NCI-H2196 (cell line): Measurements from ENCODE around the gene ZC3H12C.

Experiments used
- DNase-seq: peaks from one replicate; lab custom pipeline; 2025; ENCODE audit not compliant: unreplicated experiment; lab: John Stamatoyannopoulos, UW

ZC3H12C gene

DNA sequence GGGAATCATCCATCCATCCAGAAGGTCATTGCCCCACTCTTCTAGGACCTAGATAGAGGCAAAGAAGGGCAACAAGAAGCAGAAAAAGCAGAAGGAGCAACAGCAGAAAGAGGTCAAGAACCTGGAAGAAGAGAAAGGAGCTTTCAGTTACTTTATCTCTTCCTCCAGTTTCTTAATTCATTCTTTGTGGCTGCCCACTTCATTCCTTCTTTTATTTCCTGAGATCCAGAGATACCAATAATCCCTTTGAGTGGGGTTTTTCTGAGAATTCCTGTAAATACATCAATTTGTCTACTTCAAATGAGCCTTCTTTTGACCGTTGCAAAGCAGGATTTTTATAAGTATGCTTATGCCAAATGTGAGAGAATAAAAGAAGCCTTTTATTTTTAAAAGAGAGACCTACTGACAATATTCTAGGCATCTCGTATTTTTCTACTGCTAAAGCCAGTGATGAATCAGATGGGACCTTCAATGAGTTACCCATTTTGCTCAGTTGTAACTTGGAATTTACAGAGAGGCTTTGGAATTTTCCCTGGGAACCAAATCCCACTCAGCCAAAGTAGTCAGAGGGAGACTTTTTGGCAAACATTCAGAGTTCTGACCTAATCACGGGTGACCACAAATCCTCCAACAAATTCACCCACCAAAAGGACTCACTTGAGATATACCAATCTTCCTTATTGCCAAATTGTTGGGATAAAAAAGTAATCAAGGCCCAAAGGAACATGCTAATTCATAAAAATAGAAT lies 54.9 kb downstream of the ZC3H12C start:
- no peak for DNase-seq

DNA sequence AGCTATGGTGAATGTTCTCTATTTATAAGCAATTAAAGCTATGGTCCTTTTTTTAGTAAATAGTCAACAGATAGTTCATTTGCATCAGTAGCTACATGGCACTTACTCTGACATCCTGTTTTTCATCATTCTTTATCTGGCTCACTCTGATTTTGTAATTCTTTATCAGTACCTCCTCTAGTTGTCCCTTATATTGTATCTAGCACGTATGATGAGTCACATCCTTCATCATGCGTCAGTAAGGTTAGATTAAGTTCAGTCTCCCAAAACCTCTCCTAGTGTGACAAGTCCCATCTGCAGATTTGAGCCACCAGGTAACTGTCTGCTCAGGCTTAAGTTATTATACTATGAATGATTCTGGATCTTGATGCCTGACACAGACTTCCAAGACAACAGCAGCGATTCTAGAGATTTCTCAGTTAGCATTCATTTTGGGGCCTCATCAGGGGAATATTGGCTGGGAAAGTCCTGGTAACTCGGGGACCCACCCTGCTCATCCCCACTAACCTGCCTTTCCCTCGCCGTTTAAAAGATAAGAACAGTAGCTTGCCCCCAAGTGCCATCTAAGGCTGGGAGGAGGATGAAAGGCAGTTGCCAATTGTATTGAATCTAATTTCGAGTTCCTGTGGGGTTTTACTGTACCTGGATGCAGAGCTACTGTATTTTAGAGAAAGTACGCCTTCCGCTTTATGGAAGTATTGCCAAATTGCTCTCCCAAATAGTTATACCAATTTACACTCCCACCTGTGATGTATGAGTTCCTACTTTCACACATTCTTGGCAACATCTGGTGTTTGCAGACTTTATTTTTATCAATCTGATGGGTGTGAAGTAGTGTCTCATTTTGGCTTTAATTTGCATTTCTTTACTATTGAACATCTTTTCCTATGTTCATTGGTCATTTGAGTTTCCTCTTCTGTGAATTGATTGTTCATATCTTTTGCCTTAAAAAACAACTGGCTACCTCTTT lies 55.9 kb downstream of the ZC3H12C start:
- DNase-seq, result no peak

DNA sequence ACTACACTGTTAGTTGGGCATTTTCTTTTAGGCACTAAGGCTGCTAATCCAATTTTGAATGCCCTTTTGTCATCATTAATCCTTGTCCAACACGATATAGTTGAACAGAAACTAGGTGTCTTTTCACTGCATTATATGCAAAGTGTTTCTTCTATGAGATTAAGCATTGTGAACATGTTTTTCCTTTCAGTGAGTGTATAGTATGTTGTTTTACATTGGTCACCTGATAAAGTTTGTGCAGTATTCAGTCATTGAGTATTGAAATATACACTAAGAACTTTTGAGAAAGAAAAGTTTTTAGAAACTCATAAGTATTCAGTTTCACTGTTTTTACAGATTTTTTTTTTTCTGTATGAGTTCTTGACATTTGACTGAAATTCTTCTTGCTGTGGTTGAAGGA lies 59.0 kb downstream of the ZC3H12C start:
- DNase-seq, result no peak

DNA sequence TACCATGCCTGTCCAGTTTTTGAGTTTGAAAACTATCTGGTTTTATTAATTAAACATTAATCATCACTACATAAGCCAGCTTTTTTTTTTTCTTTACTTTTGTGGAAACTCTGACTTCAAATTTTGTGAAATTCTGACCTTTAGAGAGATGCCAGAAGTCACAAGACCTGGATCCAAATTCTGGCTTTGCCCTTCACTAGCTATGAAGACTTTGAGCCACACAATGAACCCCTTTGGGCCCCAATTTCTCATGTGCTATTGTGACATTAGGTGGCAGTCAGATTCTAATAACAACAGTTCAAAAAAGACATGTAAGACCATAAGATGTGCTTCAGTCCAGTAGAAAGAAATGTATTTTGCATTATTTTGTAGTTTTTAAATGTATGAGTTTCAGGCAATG lies 60.3 kb downstream of the ZC3H12C start:
- no peak for DNase-seq

DNA sequence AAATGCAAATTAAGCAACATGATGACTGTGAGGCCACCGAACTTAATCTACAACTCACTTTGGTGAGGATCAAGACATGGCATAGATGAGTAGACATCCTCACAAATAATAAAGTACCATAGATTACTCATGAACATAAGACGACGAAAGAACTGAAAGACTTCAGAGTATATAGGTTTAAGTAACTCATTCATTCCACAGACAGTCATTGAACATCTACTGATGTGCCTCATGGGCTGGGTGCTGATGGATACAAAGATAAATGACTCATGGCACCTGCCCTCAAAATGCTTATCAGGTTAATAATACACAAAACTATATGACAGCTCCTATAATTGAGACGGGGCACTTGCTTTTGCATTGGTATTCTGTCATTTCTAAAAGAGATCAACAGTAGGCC lies 63.3 kb downstream of the ZC3H12C start:
- DNase-seq, result no peak

DNA sequence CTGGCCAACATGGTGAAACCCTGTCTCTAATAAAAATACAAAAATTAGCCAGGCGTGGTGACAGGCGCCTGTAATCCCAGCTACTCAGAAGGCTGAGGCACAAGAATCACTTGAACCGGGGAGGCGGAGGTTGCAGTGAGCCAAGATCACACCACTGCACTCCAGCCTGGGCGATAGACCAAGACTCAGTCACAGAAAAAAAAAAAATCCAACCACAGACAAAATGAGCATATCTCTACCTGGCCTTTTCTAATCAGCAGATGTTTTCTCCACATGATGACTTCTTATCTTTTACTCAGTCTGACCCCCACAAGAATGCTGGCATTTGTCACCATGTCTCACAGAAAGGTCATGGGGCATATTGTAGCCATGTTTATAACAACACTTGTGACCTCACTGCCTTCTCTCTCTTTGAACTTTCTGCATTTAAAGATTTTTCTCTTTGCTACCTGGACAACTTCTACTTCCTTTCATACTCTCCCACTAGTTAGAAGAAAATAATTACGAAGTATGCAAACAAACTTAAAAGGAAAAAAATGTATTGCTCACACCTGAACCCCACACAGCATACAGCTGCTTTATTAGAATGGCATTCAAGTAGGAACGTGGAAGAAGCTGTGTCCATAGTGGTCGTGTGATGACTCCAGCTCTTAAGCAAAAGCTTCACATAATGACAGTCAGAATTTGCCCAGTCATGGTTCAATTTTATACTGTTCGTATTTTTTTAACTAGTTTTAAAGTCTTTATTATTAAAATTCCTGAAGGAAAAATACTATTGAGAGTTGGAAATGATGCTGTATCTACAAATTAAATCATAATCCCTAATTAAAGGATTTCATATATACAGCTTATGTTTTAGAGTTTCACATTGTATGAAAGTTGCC lies 65.4 kb downstream of the ZC3H12C start:
- DNase-seq, result no peak

DNA sequence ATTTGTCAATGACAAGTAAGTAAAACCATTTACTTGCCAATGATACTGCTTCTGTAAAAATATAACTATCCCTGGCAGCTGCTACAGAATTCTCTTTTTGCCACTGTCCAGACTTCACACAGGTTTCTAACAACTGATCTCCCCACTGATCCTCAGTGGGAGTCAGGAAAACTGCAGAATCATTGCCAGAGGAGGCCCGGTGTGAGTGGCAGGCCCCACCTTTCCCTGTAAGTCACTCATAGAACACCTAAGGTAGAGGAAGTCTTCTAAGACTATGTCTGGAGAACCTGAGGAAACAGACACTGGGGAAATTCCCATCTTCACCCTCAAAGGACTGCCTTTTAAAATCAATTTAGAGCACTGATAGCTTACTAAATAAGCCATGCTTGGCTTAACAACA lies 66.3 kb downstream of the ZC3H12C start:
- no peak for DNase-seq

DNA sequence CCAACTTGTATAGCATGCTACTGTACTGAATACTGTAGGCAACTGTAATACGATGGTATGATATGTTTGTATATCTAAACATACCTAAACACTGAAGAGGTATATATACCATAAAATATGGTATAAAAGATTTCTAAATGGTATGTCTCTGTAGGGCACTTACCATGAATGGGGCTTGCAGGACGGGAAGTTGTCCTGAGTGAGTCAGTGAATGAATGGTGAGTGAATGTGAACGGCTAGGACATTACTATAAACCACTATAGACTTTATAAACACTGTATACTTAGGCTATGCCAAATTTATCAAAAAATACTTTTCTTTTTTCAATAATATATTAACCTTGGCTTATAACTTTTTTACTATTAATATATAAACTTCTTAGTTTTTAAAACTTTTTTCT lies 66.8 kb downstream of the ZC3H12C start:
- no peak for DNase-seq

DNA sequence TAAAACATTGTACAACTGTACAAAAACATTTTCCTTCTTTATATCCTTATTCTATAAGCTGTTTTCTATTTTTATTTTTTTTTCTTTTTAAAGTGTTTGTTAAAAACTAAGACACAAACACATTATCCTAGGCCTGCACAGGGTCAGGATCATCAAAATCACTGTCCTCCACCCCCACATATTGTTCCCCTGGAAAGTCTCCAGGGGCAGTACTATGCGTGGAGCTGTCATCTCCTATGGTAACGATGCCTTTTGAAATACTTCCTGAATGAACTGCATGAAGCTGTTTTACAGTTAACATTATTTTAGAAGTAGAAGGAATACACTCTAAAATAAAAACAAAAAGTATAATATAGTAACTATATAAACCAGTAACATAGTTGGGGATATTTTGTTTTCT lies 67.2 kb downstream of the ZC3H12C start:
- no peak for DNase-seq

DNA sequence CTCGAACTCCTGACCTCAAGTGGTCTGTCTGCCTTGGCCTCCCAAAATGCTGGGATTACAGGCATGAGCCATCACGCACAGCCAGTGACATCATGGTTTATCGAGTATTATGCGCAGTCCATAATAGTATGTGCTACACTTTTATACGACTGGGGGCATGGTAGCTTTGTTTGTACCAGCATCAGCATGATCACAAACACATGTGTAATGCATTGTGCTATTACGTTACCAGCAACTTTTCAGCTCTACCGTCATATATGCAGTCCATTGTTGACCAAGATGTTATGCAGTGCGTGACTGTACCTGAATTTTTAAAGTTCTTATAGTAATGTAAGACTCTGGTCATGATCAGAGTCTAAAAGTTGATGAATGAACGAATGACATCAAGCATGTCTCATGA lies 67.9 kb downstream of the ZC3H12C start:
- DNase-seq, result no peak

DNA sequence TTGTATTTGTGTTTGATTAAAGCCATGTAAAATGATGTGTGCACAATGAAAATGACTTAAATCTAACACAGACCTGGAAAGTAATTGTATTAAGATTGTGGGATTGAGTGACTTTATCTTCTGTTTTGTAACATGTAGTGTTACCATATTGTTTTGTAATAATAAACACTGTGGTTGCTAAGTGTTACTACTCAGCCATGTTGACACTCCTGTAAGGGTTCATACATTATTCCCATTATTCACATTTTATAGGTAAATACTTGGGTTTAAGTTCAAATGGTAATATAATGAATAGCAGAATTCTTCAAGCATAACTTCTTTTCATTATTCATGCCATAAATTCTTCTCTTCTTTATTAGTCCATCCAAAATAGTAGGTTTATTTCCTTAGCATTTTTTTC lies 69.0 kb downstream of the ZC3H12C start:
- no peak for DNase-seq

DNA sequence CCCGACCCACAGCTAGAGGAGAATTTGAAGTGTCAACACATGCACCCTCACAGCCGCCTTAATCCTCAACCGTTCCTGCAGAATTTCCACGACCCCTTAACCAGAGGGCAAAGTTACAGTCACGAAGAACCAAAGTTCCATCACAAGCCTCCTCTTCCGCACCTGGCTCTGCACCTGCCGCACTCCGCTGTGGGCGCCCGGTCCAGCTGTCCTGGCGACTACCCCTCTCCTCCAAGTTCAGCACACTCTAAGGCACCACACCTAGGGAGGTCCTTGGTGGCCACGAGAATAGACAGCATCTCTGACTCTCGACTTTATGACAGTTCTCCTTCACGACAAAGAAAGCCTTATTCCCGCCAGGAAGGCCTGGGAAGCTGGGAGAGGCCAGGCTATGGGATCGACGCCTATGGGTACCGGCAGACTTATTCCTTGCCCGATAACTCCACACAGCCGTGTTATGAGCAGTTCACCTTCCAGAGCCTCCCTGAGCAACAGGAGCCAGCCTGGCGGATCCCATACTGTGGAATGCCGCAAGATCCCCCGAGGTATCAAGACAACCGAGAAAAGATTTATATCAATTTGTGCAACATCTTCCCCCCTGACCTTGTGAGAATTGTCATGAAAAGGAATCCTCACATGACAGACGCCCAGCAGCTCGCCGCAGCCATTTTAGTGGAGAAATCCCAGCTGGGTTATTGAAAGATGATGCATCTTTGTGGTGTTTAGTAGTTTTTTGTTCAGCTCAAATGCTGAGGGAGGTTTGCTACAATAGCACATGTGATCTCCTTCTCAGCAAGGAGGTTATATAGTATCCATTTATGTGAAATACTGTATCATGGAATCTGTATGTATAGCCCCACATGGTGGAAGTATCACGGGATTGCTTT lies 72.1 kb downstream of the ZC3H12C start:
- no peak for DNase-seq

DNA sequence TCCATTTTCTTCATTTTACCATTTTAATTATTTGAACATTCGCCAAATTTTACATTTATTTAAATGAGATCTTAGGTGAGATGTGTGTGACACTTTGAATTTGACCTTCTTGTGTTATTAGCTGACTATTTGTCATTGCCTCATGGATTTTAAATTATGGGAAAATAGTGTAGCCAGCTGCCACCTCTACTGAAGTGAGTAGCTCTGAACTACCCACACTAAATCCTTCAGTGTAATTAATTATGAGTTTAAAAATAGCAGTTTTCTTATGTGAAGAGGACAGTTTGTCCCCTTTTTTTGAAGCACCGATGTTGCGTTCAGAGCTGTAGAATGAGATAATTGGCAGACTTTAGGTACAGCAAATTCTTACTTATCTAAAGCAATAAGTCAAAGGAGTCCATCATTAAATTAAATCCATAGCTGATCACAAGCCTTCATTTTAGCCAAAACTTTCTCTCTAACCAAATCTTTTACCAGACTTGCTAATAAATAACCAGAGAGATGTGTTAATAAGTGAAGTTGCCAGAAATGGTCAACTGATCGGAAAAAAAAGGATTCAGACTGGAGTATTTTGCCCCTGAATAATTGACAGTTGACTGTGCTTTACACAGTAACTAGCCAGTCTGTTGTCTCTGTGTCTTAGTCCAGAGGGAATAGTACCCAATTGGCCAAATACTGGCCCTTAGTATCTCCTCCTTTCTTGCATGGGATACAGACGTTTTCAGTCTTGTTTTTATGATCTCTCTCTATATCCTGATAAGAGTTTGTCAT lies 75.0 kb downstream of the ZC3H12C start:
- no peak for DNase-seq

DNA sequence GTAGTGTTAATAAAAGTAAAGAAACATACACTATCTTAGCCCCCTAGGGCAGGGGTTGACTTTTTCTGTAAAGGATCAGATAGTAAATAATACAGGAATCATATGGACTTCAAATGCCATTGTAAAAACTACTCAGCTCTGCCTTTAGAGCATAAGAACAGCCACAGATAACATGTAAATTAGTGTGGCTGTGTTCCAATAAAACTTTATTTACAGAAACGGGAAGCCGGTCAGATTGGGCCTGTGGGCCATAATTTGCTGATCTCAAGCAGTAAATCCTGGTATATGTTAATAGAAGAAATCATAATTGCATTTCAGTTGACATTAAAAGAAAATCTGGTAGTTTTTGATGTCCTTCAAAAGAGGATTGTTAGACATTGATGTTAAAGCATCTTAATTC lies 76.5 kb downstream of the ZC3H12C start:
- DNase-seq, result no peak

DNA sequence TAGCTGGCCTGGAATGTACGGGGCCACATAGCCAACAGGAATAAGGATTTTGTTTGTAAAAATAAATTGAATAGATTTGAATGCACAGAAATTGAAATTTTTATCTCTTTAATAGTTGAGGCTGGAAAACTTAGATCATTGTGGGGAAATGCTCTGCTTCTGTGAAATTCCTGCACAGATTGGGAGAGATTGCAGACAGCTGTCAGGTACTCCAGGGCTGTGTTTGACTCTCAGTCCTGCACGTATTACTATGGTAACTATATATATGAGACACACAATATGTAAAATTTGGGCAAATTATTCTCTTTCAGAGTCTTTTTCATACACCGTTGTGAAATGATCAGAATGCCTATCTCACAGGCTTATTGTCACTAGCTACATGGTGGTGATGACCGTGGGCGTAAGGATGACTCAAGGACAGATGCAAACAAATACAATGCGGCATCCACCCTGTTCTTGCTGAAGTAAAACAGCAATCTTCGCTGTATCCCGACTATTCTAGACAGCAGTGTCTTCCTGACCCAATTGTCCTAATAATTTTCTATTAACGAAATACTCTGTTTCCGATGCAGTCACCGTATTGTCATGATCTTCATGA lies 79.4 kb downstream of the ZC3H12C start:
- no peak for DNase-seq

DNA sequence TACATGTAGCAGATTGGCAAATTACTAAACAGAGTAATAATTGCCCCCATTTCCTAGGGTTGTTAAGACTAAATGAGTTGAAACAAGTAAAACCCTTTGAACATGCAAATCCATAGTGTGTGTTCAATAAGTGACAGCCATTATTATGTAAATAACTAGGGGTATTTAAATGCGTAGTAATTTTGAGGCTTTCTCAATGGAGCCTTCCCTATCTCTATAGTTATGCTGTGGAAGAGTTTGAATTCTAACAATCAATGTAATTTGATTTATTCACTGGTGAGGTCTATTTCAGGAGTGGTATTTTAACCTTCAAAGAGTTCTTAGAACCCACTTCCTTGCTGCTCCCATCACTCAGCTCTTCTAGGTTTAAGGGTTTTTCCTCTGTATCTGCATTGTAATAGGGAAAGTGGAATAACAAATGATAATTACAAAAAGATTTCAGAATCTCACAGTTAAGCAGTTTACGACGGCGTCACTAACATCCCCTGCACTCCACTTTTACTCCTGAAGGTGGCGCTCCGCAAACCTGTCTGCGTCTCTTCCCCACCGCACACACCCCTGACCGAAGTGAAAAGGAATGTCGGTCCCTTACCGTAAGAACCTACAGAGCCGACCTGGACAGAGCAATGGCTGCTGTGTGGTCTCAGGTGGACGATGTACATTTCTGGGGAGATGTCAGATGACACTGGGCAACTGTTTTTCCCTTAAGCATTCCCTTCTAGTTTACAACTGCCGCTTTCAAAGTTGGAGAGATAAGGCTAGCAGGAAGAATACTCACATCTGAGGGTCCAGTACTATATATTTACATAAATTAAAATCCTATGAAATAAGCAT lies 80.8 kb downstream of the ZC3H12C start:
- DNase-seq, result no peak

DNA sequence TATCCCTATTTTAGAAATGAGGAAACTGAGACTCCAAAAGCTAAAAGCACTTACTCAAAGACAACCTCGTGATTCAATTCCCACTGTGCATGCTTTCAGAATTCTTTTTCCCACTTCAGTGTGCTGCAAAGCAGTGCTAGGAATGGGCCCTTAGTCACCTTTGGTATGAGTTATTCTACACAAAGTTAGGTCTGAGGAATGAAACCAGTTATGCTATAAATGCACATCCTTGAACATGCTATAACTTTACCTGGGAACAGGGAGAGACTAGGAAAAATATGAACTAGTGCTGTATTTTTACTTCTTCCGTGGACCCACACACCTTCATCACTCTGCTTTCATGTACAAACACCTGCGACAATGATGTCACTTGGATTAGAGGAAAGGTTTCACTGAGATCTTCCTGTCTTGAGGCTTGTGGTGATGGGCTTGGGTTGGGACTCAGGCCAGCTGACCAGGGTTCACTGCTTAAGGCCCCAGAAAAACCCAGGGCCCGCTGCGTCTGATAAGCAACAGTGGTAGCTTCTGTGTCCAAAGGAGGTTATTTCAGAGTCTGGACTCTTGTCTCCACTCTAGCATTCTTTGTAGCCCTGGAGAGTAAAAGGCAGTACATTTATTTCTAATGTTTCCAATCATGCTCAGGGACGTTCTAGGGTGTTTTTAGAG lies 81.6 kb downstream of the ZC3H12C start:
- DNase-seq, result no peak
